Measurements from ENCODE around the gene SSC5D.
"Not testable (repeated sequence)": the region's sequence is repeated elsewhere in the genome, so short reads cannot be mapped to it uniquely, and the experiment has no call there.

SSC5D gene

DNA sequence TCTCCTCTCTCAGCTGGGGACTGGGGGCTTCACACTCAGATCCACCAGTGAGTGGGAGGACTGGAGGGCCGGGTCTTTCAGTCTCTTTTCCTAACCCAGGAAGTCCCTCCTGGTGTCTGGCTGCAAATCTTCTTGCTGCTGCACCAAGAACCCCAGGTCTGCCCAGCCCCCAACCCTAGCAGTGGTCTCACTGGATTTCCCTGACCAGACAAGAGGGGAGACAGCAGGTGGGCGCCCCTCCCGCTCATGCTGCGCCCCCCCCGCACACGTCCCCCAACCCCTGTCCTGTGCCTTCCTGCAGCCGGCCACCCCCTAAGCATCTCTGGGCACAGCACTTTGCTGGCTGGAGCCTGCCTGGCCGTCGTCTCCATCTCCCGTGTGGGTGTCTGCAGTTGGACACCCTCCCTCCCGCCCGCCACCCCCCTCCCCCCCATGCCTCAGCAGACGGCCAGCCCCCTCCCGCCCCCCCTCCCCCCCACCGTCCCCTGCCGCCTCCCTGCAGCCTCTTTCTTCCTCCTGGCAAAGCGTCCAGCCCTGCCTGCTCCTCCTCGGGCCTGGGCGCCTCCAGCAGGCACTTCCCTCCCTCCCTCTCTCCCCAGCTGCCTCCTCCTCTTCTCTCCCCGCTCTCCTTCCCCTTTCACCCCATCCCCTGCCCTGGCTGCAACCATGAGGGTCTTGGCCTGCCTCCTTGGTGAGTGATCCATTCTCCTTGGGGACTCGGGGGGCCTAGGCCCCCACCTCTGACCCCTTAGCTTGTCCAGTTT lies at the start of gene SSC5D:
TSS of gene SSC5D (plus strand) at position 513 of the 764 bp plus-strand sequence. CDS start at position 667, 154 bp downstream.
- DNase-seq (ENCODE audit: low spot score), result peak; percentile 66

DNA sequence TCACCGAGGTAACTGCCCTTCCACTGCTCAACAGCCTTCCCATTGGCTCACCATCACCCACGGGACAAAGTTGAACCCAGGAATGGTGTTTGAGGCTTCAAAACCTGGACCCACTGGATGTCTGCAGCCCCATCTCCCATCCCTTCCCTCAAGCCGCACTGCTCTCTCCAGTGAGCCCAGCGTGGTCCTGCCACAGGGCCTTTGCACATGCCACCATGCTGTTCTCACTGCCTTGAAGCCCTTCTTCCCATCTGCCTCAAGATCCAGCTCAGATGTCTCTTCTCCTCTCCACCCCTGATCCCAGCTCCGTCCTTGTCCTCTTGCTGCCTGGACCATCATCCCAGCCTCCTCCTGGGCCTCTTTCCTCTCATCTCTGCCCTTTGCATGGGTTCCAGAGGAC lies 49.2 kb upstream of the SSC5D start:
- DNase-seq (ENCODE audit: low spot score), result no peak

DNA sequence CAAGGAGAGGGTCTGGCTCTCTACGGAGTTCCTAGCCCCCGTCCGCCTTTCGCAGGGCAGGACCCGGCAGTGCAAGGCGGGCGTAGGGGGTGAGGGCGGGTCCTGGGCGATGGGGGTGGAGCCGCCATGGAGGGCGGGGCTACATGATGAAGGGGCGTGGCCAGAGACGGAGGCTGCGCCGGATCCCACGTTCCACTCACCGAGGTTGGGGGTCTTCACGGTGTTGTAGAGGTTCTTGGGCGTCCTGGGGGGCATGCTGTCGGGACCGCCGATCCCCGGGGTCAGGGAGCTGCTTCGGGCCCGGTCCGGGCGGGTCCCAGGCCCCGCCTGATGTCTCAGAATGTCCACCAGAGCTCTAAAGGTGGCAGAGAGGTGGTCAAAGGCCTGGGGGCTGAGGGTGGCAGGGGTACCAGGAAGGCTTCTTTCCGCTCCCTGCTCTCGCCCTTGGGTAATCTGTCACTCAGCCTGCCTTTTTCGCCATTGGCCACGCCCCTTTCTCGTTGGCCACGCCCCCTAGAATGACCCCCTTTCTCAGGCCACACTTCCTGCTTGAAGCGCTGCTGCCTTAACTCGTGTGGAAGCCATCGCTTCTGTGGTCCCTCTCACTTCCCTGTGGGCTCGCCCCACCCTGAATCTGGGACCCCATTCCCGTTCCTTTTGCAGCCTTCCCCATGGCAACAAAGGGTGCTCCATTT lies 47.7 kb upstream of the SSC5D start:
- DNase-seq (ENCODE audit: low spot score), result no peak

DNA sequence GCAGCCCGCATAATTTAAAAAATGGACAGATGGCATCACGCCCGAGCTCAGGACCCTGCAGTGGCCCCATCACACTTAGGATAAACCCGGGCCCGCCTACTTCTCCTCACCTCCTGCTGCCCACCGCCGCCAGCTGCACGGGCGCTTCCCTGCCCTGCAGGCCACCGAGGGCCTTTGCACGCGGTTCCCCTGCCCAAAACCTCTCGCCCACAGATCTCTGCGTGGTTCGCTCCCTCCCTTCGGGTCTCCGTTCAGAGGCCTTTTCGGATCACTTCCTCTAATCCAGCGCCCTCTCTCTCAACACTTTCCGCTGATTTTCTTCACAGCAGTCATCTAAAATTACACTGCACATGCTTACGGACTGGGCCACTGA lies 46.9 kb upstream of the SSC5D start:
- no peak for DNase-seq (ENCODE audit: low spot score)

DNA sequence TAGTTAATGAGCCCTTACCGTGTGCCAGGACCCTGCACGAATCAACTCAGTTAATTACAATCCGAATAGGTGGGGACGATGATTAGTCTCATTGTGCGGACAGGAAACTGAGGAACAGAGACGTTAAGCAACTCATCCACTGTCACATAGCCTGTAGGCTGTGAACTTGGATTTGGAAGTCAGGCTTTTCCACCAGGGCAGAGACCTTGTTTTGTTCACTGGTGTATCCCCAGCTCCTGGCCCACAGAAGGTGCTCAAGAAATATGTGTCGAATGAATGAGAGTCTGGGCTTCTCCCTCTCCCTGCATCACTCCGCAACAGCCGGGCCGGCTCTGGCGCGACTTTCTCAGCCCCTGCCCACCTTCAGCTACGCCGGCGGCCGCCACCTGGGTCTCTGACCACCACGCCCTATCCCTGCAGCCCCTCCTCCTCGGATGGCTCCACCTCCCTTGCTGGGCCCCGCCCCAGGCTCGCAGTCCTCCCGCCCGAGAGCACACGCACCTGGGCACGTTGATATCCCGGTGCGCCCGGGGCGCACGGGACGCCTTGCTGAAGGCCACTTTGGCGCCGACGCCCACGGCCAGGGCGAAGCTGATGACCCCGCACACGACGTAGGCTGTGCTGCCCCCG lies 46.4 kb upstream of the SSC5D start:
- no peak for DNase-seq (ENCODE audit: low spot score)

DNA sequence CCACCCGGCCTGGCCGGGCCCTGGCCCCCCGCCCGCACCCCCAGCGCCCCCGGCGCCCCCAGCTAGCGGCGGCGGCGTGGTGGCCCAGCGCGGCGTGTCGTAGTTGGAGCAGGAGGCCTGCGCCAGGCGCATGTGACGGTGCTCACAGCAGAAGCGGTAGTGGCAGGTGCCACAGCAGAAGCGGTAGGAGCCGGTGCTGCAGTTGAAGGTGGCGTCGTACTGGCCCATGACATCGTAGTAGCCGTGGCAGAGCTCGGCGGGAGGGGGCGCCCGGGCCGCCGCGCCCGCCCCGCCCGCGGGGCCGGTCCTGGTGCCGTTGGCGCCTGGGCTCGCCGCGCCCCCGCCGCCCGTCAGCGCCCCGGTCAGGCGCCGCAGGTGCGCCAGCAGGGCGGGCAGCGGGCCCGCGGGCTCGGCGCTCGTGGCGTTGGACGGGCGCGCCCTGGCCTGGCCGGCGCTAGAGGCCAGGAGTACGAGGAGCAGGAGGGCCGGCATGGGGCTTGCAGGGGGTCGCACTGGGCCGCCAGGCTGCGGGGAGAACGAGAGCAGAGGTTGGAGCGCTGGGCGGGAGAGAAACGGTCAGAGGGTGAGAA lies 45.8 kb upstream of the SSC5D start:
- DNase-seq (ENCODE audit: low spot score), result no peak

DNA sequence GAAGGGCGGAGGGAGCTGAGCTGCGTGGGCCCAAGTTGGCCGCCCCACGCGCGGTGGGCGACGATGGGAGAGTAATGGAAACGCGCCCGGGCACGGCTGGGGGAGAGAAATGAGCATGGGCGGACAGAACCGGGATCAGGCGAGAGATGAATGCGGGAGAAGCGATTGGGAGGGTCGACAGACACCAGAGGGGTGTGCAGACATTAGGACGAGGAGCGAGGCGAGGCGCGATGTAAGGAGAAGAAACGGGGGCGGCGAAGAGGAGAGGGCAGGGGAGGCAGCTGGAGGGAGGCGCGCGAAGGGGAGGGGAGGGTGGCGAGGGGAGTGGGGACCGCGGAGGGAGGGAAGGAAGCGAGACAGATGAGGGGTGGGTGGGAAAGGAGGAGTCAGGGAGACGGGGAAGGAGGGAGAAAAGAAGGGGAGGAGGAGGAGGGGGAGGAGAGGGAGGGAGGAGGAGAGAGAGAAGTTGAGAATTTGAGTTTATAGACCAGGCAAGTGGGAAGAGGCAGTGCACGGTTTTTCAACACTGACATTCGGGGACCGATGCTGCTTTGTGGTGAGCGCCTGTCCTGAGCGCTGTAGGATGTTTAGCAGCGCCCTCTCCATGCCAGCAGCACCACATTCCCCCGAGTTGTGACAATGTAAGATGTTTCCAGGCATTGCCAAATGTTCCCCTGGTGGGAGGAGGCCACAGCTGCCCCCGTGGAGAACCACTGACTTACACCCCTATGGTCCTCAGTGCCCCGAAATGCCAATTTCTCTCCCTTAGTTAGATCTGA lies 45.0 kb upstream of the SSC5D start, which contains the start of gene SHISA7:
TSS of gene SHISA7 (minus strand) at position 256 of the 779 bp plus-strand sequence. CDS start 437 bp downstream, outside the sequence.
- no peak for DNase-seq (ENCODE audit: low spot score)

DNA sequence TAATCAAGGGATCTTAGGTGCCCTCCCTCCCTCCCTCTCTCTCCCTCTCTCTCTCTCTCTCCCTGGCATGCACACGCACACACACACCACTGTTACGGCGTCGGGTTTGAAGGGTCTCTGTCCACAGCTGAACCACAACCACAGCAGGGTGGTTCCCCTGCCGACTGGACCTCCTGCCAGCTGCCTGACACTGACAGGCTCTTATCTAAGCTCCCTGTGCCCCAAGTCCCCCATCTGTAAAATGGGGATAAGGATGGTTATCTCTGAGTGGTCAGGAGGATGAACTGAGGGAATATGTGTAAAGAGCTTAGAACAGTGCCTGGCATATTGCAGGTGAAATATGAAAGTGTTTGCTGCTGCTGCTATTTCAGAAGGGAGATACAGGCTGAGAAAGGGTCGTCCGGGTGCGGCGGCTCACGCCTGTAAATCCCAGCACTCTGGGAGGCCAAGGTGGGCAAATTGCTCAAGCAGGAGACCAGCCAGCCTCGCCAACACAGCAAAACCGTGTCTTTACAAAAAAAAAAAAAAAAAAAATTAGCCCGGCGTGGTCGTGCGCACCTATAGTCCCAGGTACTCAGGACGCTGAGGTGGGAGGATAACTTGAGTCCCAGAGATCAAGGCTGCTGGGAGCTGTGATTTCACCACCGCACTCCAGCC lies 44.3 kb upstream of the SSC5D start:
- no peak for DNase-seq (ENCODE audit: low spot score)

DNA sequence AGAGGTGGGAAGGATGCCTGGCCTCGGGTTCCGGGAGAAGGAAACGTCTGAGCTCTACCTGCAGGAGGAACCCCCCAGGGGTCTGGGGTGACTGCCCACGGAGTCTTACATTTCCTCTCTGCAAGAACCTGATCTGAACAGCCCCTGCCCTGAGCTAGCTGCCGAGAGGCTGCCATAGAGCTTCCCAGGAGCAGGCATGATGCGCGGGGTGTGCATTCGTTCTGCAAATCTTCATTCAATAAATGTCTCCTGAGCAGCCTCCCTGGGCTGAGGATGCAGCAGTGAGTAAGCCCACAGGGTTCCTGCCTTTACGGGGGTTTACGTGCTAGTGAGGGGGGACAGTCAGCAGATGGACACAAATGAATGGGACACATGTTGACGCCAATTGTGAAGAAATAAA lies 43.6 kb upstream of the SSC5D start:
- DNase-seq (ENCODE audit: low spot score), result no peak

DNA sequence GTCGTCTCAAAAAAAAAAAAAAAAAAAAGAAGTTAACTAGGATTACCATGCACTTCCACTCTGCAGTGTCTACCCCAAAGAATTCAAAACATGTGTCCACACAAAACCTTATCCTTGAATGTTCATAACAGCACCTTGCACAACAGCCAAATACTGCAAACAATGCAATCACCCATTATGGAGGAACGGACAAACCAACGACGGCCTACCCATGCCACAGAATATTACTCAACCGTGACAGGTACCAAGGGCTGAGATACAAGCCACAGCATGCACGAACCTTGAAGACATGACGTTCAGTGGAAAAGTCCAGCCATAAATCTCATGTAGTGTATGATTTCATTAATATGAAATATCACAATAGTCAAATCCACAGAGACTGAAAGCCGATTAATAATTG lies 42.2 kb upstream of the SSC5D start:
- DNase-seq (ENCODE audit: low spot score), result no peak

DNA sequence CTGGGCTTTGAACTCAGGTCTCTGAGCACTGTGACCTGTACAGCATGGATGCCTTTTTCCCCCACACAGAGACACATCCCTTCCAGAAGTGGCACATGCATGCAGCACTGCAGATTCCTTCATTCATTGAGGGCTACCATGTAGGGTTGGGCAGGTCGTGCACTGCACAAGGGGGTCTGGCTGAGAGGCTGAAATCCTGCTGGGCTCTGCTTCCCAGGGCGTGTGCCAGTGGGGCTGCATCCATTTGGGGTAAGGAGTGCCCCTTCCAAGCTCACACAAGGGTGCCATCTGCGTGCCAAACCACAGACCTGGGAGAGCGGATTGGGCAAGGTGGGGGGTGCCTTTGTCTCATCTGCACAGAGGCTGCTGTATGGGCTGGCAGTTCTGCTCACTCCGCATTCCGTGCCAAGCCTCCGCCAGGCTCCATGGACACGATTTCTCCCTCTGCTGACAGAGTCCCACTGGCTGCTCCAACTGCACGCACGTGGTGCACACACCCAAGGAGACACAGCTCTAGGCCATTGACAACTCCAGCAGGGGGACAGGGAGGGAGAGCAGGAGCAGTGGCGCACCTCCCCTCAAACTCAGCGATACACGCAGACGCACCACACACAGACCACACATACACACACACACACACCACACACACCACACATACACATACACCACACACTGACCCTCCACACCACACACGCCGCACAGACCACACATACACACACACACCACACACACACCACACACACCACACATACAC lies 40.6 kb upstream of the SSC5D start:
- peak; percentile 76 for DNase-seq (ENCODE audit: low spot score)

DNA sequence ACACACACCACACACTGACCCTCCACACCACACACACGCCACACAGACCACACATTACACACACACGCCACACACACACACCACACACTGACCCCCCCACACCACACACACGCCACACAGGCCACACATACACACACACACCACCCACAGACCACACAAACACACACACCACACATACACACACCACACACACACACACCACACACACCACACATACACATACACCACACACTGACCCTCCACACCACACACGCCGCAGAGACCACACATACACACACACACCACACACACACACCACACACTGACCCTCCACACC lies 40.1 kb upstream of the SSC5D start:
- DNase-seq (ENCODE audit: low spot score), result not testable (repeated sequence)

DNA sequence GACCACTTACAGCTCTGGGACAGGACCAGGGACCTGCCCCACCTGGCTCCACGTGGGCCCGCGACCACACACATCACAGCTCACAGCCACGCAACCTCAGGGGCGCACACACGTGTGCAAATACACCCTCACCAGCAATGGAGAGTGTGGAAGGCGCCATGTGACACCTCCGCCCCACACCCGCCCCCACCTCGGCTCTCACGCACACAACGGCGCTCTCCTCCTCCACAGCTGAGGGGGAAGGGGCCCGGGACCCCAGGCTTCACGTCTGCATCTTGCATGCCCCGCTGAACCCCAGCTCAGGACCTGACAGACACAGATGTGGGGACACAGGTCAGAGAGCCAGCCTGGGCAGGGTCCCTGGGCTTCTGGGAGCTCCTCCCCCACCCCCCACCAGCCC lies 38.8 kb upstream of the SSC5D start:
- no peak for DNase-seq (ENCODE audit: low spot score)

DNA sequence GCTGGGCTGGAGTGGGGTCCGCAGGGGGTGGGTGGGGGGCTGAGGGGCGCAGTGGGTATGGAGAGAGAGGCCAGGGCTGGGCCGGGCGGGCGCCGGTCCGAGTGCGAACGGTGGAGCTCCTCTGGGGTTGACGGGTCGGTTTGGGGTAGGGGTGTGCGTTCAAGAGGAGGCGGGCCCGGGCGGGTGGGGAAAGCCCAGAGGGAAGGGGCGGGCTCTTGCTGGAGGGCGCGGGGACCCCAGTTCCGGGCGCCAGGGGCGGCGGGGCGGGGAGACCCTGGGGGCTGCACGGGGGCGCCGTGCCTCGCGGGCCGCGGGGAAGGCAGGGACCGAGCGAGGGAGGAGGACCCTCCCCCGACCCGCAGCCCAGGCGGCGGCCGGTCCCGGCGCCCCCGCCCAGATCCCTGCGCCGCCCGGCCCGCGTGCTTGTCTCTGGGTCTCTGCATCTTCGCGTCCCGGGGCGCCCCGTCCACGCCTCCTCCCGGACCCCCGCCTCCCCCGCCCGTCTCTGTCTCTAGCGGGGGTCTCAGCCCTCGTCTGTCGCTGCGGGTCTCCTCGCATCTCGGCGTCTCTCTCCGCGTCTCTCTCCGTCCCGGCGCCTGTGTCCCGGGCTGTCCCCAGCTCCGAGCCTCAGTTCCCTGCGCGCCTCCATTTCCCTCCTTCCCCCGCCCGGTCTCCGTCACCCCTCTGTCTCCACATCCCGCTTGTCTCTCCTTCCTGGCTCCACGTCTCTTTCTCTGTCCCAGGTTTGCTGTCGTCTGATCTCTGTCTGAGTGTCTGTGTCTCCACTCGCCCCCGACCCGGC lies 36.9 kb upstream of the SSC5D start:
- DNase-seq (ENCODE audit: low spot score), result no peak

DNA sequence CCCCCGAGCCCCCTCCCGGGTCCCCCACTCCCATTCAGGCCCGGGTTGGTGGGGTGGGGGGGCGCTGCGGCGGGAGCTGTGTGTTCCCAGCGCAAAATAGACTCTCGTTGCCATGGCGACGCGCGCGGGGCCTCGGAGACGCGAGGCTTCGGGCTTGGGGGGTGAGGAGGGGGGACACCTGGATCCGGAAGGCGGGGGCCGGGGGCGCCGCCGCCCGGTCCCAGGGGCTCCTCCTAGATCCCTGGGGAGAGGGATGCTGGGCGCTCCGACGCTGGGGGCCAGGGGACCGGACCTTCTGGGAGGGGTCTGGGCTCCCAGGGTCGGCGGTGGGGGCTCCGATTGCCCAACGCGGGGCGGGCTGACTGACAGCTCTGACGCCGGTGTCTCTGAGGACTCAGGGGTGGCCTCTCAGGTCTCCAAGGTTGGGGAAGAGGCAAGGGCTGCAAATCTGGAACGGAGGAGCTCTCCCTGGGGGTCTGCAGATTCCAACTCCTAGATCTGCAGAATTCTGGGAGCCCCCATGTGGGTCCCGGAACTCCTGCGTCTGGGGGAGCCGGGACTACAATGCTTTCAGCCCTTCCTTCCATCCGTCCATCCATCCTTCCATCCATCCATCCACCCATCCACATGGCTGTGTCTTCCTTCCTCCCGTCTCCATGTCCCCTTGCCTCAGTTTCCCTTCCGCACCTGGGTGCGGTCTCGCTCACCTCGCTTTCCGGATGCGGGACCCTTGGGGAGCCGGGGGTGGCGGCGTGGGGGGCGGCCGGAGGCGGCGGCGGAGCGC lies 36.1 kb upstream of the SSC5D start:
- no peak for DNase-seq (ENCODE audit: low spot score)

DNA sequence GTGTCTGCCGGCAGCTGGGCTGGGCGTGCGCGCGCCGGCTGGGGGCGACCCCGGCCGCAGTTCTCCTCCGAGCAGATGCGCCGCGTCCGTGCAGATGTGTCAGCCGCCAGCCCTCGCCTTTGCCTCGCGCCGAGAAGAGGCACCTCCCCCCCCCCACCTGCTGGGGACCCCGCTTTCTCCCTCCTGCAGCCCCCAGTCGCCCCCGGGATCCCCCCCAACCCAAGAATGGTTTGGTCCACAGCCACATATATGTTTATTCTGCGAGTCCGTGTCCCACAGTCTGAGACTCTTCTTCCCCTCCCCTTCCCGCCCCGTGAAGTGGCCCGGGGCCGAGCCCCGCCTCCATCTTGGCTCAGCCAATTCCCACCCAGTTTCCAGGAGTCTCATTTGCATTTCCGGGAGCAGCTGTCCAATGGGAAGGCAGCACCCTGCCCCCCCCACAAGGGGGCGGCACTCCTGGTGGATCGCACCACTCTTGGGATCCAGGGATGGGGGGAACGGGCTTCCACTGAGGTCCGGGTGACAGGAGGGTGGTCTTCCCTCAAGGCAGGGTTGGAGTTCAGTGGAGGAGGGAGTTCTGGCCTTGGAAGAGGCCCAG lies 35.4 kb upstream of the SSC5D start:
- DNase-seq (ENCODE audit: low spot score), result peak; percentile 79

DNA sequence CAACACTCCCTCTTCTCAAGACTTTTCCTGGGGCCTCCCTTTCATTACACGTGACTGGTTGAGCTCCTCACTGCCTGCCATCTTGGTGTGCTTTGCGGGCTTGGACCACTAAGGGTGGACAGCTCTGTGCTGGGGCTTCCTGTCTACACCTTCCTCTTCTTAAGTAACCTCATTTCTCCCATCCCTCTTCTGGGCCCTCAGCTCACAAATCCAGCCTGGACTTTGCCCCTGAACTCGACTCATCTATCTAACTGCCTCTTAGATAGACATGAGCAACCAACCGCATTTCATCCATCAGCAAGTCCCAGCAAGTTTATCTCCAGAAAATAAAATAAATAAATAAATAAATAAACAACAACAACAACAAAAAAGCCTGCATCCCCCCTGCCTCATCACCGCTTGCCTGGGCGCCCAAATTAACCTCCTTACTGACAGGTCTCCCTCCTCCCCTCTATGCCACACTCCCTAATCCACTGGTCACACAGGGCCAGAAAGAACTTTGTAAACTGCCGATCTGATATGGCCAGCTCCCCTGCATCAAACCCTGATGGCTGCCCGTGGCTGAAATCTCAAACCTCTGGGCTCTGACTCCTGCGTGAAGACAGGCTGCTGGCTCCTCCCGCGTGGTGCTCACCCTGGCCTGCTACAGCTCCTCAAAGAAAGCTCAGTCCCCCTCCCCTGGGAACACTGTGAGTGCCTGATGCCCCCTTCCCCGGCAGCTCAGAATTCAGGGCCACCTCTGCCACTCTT lies 34.5 kb upstream of the SSC5D start:
- DNase-seq (ENCODE audit: low spot score), result no peak

DNA sequence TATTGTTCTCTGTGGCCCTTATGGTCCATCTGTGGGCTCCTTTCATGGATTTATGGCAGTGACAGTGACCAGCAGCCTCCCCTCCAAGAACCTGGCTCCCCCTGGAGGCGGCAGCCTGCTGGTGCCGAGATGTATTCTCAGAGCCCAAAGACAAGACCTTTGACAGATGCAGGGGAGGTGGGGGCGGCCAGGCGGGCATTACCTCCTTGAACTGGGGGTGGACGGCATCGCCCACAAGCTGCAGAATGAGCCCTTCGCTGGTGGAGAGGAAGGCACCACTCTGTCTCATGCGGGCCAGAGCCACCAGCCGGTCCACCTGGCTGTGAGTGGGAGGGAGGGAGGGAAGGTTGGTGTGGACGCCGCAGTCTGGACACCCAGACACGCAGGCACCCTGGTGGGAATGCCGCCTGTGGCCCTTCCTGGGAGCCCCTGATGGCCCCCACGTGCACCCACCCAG lies 33.4 kb upstream of the SSC5D start:
- peak; percentile 68 for DNase-seq (ENCODE audit: low spot score)

All from AG08395 (cell line).